Activated CD8-positive, alpha-beta memory T cell treated with anti-CD3 and anti-CD28 coated beads for 1 hour (primary cell): ENCODE measurements around the gene OSBPL5.

Experiments
- DNase-seq, 2 donors: peaks; one replicate each; pipeline ENCODE4 v3.0.0-alpha.2; 2020; ENCODE audit warnings: low read depth in 1 of 2; ENCODE audit errors: extremely low read depth in 1 of 2

The OSBPL5 gene

GRCh38 chr11:3060436-3061025 is 104.6 kb downstream of the OSBPL5 start:
- DNase-seq = no peak

DNA sequence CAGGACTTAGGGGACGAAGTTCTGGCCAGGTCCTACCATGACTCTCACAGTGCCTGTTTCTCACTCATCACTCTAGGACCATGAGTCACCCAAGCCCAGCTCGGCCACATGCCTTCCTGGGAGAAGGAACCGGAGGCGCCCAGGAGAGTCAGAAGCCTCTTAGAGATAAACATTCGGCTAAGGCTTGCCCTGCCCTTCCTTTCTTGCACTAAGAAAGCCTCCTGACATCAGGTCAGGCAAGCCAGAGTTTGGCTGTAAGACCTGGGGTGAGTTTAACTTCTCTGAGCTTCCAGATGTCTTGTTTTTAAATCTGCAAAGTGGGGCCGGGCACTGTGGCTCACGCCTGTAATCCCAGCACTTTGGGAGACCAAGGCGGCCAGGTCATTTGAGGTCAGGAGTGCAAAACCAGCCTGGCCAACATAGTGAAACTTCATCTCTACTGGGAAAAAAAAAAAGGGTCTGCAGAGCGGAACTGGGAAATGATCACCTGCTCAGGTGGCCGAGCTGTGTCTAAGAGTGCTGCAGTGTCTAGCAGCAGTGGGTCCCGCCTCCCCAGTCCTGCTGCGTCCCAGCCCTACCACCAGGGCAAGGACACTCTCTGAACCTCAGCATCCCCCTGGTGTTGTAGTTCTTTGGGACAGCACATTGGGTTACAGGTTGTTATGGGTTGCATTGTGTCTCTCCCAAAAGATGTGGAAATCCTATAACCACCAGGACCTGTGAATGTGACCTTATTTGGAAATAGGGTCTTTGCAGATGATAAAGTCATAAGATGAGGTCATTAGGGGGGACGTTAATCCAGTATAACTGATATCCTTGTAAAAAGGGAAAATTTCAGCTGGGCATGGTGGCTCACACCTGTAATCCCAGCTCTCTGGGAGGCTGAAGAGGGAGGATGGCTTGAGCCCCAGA is 106.1 kb downstream of the OSBPL5 start:
- no peak for DNase-seq

- DNase-seq = peak; percentile 81 to 91
These were observed 107.8 kb downstream of the OSBPL5 start, which contains the start of gene CARS1 for GRCh38 chr11:3057069-3057963. TSS of gene CARS1 (minus strand) at chr11:3057423. CDS start at chr11:3057367, 56 bp downstream.

GRCh38 chr11:3056296-3057068 is 108.6 kb downstream of the OSBPL5 start:
- no peak for DNase-seq

GRCh38 chr11:3055891-3056290 is 109.2 kb downstream of the OSBPL5 start:
- no peak for DNase-seq

DNA sequence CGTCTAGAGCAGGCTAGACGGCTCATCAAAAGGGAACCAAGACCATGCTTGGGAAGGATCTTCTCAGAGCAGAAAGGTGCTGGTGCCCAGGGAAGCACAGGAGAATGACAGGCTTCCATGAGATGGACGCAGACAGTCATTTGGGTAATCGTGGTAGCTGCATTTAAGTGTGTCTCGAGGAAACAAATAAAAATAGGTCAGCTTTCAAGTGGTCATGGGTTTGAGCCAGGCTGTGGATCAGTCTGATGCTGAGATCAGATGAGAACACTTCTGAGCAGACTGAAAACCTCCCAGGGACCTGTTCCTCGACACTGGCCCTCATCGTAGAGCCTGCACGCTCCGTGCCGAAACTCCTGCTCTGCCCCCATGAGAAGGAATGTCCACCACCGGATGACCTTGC is 112.5 kb downstream of the OSBPL5 start:
- no peak for DNase-seq

DNA sequence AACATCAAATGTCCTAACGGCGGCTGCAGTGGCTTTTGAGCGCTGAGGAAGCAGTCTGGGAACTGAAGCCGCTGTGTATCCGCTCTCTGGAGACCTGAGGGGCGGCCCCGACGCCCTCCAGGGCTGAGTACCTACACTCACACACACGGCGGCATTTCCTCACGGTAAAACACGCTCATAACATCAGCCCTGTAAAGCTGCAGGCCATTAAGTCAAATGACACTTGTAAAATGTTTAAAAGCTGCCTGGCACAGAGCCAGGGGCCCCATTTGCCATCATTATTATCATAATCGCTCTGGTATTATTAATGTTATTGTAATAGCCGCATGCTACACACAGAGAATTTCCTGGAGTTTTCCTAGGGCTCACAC is 113.0 kb downstream of the OSBPL5 start:
- no peak for DNase-seq

DNA sequence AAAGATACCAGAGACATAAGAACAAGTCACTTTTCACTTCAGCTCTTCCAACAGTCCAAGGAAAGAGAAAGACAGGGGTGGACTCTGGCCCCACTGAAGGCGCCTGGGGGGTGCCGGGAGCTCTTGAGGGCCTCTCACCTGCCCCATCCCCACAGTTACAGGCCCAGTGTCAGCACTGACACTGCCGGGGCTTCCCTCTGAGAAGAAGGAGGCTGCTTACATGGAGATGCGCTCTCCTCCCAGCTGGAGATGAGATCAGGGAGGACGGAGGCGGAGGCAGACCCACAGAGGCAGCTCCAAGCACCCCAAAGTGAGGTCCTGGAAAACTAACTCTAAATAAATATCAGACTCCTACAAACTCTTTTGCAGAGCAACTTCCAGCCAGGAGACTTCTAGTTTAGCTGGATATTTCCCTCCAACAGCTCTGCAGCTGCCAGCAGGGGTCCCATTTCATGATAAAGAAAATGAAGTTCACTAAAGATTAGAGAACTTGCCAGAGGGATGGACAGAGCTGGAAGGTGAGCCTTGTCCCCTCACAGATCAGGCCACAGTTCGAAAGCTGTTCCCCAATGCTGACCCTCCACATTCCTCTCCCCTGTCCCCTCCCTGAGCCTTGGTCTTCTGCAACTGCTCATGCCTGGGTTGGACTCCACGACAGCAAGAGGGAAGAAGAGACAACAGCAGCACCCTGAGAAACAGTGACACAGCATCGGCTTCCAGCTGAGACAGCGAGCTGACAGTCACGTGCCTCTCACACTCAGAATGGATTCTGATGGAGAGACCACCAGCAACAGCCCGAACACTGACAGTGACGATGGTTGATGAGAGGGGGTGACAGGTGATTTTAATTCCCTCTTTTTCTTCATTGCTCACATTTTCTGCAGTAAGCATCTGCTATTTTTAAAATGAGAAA is 113.7 kb downstream of the OSBPL5 start:
- DNase-seq = no peak

DNA sequence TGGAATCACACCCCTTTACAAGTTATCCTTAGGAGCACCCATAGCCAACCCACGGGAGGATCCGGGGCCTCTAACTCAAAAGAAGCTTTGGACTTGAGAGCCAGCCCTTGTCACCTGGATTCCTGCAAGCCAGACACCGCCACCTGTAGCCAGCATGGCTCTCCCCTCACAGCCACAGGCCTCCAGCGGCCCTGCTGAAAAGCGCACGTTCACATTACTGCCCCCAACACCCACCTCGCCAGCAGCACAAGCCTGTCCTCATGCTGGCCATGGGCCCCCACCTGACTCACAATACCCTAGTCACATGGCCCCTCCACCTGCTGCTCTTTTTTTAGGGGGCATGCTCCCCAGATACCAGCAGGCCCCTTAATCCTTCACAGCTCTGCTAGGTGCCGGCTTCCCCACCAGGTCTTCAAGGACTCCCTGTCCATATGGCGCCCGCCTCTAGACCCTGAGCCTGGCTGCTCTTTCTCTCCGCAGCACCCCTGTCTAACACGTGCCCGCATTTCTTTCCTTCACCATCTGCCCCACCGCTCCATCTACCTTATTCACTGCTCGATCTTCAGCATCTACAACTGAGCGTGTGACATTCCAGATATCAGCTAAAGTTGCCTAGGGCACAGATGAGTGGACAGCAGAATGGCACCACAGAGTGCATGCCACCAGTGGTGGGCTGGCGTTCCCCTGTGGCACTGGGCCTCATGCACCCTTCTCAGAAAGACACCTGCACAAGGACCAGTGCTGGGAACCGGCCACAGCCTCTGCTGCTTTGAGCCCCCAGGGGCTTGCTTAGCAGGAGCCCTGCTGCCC is 114.5 kb downstream of the OSBPL5 start:
- no peak for DNase-seq

- DNase-seq = peak; percentile 23 to 43
These were observed 115.5 kb downstream of the OSBPL5 start for GRCh38 chr11:3049430-3050243.

DNA sequence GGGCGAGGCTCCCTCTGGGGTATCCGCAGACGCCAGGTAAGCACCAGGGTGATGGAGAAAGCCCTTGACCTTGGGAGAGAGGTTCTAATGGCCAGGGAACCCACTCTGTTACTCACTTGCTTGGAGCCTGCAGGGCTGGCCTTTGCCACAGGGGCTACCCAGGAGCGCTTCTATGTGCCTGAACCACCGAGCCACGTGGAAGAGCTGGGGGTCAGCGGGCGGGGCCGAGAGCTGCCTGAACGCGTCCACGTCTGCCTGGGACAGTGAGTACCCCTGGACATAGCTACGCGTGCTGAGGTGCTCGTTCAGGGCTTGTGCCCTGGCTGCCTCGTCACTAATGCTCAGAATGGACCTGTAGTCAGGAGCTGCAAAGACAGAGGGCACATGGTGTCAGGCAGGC is 117.5 kb downstream of the OSBPL5 start:
- no peak for DNase-seq

DNA sequence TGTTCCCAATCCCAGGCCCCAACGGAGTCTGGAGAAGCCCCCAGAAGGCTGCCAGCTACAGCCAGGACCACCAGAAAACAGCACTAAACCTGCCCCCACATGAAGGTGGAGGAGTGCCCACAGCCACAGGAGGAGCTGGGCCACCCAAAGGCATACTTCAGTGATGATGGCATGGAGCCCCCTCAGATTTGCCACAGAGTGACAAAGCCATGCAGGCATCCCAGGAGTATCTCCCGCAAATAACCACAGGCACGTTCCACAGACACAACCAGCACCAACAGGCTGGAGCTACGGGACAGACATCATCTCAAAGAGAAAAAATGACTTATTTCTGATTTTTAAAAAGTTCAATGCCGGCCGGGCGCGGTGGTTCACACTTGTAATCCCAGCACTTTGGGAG is 118.5 kb downstream of the OSBPL5 start:
- no peak for DNase-seq

GRCh38 chr11:3046190-3046589 is 118.9 kb downstream of the OSBPL5 start:
- DNase-seq = no peak

DNA sequence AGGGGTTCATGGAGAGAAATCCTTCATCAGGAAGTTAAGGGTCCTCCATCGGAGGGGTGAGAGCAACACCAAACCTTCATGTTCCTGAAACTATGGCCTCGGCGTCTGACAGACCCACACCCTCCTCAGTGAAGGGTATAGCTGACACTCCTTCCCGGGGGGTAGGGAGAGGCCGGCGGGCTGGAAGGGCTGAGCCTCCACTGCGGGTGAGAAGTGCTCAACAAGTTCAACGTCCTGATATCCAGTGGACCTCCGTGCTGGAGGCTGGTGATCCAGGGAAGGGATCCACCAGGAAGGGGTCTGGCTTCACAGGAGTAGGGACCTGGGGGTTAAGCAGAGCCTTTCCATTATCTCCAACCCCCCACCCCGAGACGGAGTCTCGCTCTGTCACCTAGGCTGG is 120.2 kb downstream of the OSBPL5 start:
- no peak for DNase-seq

DNA sequence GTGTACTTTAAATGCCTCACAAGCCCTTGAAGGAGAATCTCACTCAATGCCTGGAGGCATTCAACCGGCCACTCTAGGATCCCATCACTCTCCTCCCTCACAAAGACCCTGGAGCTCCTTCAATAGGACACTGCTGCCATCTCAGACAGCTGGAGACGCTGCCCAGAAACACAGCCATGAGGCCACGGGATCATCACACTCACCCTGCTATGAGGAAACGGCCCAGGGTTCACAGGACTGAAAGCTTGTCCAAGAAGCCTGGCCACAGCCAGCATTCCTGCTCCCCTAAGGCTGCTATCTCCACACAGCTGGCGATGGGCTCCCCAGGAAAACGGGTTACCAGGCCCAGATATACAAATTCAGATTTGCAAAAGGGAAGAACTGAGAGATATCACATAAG is 121.1 kb downstream of the OSBPL5 start:
- no peak for DNase-seq

- no peak for DNase-seq
These were observed 121.7 kb downstream of the OSBPL5 start for GRCh38 chr11:3043315-3043871.

GRCh38 chr11:3042496-3043314 is 122.4 kb downstream of the OSBPL5 start:
- no peak for DNase-seq
